Measurements from ENCODE around the gene GPC6. TPM values are rescaled to one million over a fixed set of nuclear protein-coding genes. Genes with fewer than 3 reads are reported as not detected.

The GPC6 gene
- total RNA-seq, 6 donors from 2014 or later = 1.3 to 7.3 (median 3.4) TPM

DNA sequence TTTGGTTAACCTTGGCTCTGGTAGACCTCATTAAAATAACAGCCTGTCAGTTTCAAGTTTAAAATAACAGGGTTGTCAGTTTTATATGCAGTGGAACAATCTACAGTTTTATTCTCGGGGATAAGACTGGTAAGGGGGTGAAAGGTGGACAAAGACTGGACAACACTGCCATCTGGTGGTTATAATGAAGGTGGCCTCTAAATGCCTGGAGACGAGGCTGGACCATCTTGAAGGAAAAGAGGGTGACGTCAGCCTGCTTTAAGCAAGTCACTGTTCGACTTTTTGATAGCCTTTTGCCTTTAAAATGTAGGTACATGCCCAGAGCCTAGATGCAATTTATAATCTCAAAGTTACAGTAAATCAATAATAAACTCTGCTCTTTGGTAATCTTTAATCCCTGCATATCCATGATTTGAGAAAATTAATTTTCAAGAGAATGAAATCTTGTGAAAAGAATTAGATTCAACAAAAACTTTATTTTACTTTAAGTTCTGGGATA lies 1135.9 kb downstream of the GPC6 start:
- Histone ChIP-seq H3K27me3 (no peaks in the 10 kb centered on the region), H3K4me1 (no peaks in the 10 kb centered on the region), H3K27ac (no peak overlapping the region), H3K36me3 (no peaks in the 10 kb centered on the region), H3K4me3 (no peak overlapping the region), H3K9me3 (no peaks in the 10 kb centered on the region)
- 1% methylated on average over 4 of the region's 4 CpGs for WGBS, 2 donors
- peak in 1 of 2 donors; percentile 66 for DNase-seq
- TF ChIP-seq EP300 (IDR thresholded peaks at IDR 0.05) (no peak), POLR2A (IDR thresholded peaks at IDR 0.05) (no peak)
- TF ChIP-seq, protein P1, sequence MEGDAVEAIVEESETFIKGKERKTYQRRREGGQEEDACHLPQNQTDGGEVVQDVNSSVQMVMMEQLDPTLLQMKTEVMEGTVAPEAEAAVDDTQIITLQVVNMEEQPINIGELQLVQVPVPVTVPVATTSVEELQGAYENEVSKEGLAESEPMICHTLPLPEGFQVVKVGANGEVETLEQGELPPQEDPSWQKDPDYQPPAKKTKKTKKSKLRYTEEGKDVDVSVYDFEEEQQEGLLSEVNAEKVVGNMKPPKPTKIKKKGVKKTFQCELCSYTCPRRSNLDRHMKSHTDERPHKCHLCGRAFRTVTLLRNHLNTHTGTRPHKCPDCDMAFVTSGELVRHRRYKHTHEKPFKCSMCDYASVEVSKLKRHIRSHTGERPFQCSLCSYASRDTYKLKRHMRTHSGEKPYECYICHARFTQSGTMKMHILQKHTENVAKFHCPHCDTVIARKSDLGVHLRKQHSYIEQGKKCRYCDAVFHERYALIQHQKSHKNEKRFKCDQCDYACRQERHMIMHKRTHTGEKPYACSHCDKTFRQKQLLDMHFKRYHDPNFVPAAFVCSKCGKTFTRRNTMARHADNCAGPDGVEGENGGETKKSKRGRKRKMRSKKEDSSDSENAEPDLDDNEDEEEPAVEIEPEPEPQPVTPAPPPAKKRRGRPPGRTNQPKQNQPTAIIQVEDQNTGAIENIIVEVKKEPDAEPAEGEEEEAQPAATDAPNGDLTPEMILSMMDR (IDR thresholded peaks at IDR 0.05) = peak; percentile 73 to 81 (median 79)
- ATAC-seq (ENCODE audit: low FRiP score in 2 of 2) = peak; percentile 82 to 95

DNA sequence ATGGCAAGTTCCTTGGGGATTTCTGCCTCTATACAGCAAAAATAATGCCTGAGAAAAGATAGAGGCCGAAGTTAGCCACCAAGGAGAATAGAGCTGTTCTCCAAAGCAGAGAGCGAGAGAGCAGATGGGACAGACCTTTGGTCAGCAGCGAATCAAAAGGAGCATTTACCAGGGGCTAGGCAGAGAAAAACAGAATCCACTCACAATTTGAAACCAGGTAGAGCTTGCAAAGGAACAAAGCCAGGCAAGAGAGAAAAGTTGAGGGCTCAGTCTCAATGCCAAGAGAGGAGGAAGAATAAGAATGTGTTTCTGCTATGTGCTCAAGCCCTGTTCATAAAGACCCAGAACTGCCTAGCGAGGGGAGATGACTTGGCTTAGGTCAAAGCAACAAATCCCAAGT lies 1140.1 kb downstream of the GPC6 start:
- Histone ChIP-seq H3K4me1 (no peaks in the 10 kb centered on the region), H3K36me3 (no peaks in the 10 kb centered on the region), H3K9me3 (no peaks in the 10 kb centered on the region), H3K27me3 (no peaks in the 10 kb centered on the region), H3K27ac (no peak overlapping the region), H3K4me3 (no peak overlapping the region)
- DNase-seq = no peak
- 85 to 93% methylated on average over 4 of the region's 4 CpGs for WGBS, 2 donors
- no peak for TF ChIP-seq POLR2A (IDR thresholded peaks at IDR 0.05)
- no peak for TF ChIP-seq POLR2AphosphoS5 (IDR thresholded peaks at IDR 0.05)
- TF ChIP-seq EP300 (IDR thresholded peaks at IDR 0.05) = no peak
- TF ChIP-seq, protein P1 (IDR thresholded peaks at IDR 0.05) = no peak
- ATAC-seq (ENCODE audit: low FRiP score in 2 of 2) = no peak

DNA sequence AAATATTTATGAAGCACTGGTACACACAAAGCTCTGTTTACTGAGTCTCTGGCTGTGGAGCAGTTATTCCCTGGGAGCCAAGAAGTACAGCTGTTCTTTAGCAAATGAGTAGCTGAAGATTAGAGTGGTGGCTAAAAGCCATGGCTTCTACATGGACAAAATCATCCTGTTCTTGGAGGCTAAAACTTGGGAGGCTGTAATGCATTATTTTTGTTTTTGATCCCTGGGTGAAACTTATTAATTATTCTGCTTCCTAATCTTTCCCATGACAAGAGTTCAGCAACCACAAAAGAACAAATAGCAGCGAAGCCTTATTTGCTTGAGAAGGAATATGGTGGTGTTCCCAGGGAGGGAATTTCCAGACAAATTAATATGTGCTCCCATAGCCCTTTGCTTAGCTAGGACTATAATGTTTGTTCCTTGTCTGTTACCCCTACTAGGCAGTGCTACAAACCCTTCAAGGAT lies 1143.4 kb downstream of the GPC6 start:
- TF ChIP-seq EP300 (IDR thresholded peaks at IDR 0.05) = no peak
- TF ChIP-seq POLR2AphosphoS5 (IDR thresholded peaks at IDR 0.05) = no peak
- no peak for TF ChIP-seq POLR2A (IDR thresholded peaks at IDR 0.05)
- TF ChIP-seq, protein P1 (IDR thresholded peaks at IDR 0.05) = no peak
- no peaks in the 10 kb centered on the region for H3K9me3 ChIP-seq
- WGBS, 2 donors = 65 to 78% methylated on average over 1 of the region's 1 CpG
- peak; percentile 73 to 76 for ATAC-seq (ENCODE audit: low FRiP score in 2 of 2)
- no peak overlapping the region for H3K4me3 ChIP-seq
- H3K27me3 ChIP-seq = no peaks in the 10 kb centered on the region
- H3K36me3 ChIP-seq = no peaks in the 10 kb centered on the region
- no peak for DNase-seq
- no peaks in the 10 kb centered on the region for H3K4me1 ChIP-seq
- H3K27ac ChIP-seq = no peak overlapping the region

DNA sequence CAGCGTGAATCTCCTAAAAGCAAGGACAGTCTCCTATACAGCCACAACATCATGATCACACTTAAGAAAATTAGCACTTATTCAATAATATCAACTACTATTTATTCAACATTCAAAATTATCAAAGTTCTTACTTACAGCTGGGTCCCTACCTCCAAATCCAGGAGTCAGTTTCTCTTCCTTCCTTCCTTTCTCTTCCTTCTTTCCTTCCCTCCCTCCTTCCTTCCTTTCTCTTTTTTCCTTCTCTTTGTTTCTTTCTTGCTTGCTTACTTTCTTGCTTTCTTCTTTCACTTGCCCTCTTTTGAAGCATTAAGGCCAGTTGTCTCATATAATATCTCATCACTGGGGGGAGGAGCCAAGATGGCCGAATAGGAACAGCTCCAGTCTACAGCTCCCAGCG lies 1145.2 kb downstream of the GPC6 start:
- Histone ChIP-seq H3K4me3 (no peak overlapping the region), H3K27ac (no peak overlapping the region), H3K4me1 (no peaks in the 10 kb centered on the region), H3K27me3 (no peaks in the 10 kb centered on the region), H3K9me3 (no peaks in the 10 kb centered on the region), H3K36me3 (no peaks in the 10 kb centered on the region)
- TF ChIP-seq POLR2A (IDR thresholded peaks at IDR 0.05) (no peak), EP300 (IDR thresholded peaks at IDR 0.05) (no peak), POLR2AphosphoS5 (IDR thresholded peaks at IDR 0.05) (no peak)
- TF ChIP-seq, protein P1 (IDR thresholded peaks at IDR 0.05) = no peak
- DNase-seq = no peak
- 84 to 98% methylated on average over 3 of the region's 3 CpGs for WGBS, 2 donors
- no peak for ATAC-seq (ENCODE audit: low FRiP score in 2 of 2)

DNA sequence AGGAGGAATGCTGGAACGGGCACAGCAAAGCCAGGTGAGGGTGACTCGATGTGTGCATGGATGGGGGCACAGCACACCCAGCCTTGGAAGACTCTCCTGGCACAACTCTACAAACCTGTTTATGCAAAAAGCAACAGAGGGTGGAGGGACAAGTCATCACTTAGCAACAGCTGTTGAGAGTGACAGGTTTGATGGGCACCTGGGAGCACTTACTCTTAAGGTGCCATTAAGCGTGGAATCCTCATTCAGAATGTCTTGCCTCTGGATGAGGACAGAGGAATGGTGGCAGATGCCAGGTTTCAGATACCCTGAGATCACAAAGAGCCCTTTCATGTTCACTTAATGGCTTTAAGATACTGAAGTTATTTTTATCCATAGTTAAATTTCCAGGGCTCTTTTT lies 1155.9 kb downstream of the GPC6 start:
- Histone ChIP-seq H3K27ac (no peak overlapping the region), H3K9me3 (no peaks in the 10 kb centered on the region), H3K27me3 (no peaks in the 10 kb centered on the region), H3K36me3 (no peaks in the 10 kb centered on the region), H3K4me3 (no peak overlapping the region), H3K4me1 (no peaks in the 10 kb centered on the region)
- ATAC-seq (ENCODE audit: low FRiP score in 2 of 2) (no peak), DNase-seq (no peak)
- TF ChIP-seq POLR2AphosphoS5 (IDR thresholded peaks at IDR 0.05) (no peak), POLR2A (IDR thresholded peaks at IDR 0.05) (no peak), EP300 (IDR thresholded peaks at IDR 0.05) (no peak)
- TF ChIP-seq, protein P1 (IDR thresholded peaks at IDR 0.05) = no peak
- 81 to 85% methylated on average over 3 of the region's 3 CpGs for WGBS, 2 donors
